Stomach (tissue), 9 donors: ENCODE results near the gene WIPI1. TPM values are rescaled to one million over a fixed set of nuclear protein-coding genes. Genes with fewer than 3 reads are reported as not detected.
"Not testable (repeated sequence)": the region's sequence is repeated elsewhere in the genome, so short reads cannot be mapped to it uniquely, and the experiment has no call there.

Experiments used
- DNase-seq, 2 donors: peaks; one replicate each; pipeline versions ENCODE4 v3.0.0 to v3.0.0-alpha.2; 2013 to 2019
- H3K27ac ChIP-seq, 5 donors: fragments of 200-600 bp in 4 of 5; sonication (generic) in 4 of 5; one replicate each; pipeline ENCODE4 v1.5.1; 2013 to 2019; ENCODE audit warnings: mild to moderate bottlenecking in 1 of 5, moderate library complexity in 1 of 5
- H3K27me3 ChIP-seq, 3 donors: fragments of 200-600 bp; sonication (generic); one replicate each; pipeline ENCODE4 v1.5.1; 2017 to 2019; ENCODE audit warnings: mixed run types in 1 of 3
- H3K36me3 ChIP-seq, 4 donors: fragments of 200-600 bp; sonication (generic); 1 replicate in 3 of 4; 2 replicates in 1 of 4; pipeline ENCODE4 v1.5.1; 2016 to 2019
- H3K4me1 ChIP-seq, 4 donors: fragments of 200-600 bp; sonication (generic); one replicate each; pipeline ENCODE4 v1.5.1; 2016 to 2019
- H3K4me3 ChIP-seq, 4 donors: fragments of 200-600 bp; sonication (generic) in 3 of 4; one replicate each; pipeline ENCODE4 v1.5.1; 2016 to 2019; ENCODE audit warnings: mild to moderate bottlenecking in 1 of 4
- H3K9me3 ChIP-seq, 4 donors: fragments of 200-600 bp; sonication (generic); one replicate each; pipeline ENCODE4 v1.5.1; 2016 to 2019
- CTCF ChIP-seq, 7 experiments: fragments of 450-650 bp in 4 of 7; fragments of 200-600 bp in 3 of 7; sonication (generic) in 3 of 7; IDR thresholded peaks; one replicate each; pipeline ENCODE4 v1.5.1; 2016 to 2019; ENCODE audit warnings: antibody characterized with exemption in 7 of 7, control low read depth in 2 of 7, mild to moderate bottlenecking in 1 of 7
- EP300 ChIP-seq: sonication (generic); formaldehyde crosslinking; IDR thresholded peaks from one replicate; pipeline ENCODE4 v1.6.1; 2017; ENCODE audit warnings: antibody characterized with exemption
- POLR2A ChIP-seq, 4 donors: fragments of 450-650 bp; IDR thresholded peaks; one replicate each; pipeline ENCODE4 v1.6.1; 2016; ENCODE audit warnings: antibody characterized with exemption in 4 of 4, control low read depth in 2 of 4, mild to moderate bottlenecking in 1 of 4, moderate library complexity in 1 of 4
- POLR2AphosphoS5 ChIP-seq, 3 donors: sonication (generic); formaldehyde crosslinking; IDR thresholded peaks; one replicate each; pipeline ENCODE4 v1.6.1; 2016; ENCODE audit warnings: antibody characterized with exemption in 3 of 3
- WGBS, 5 donors: extraction: QIAGEN DNeasy Blood & Tissue Kit in 3 of 5; methylation state at CpG; one replicate each; pipeline versions ENCODE4 v1.1.5 to v1.1.7; 2013 to 2018; 5-methylcytosine and 5-hydroxymethylcytosine counted together
- intact Hi-C: fragments of 100-400 bp; cut with DNase I; formaldehyde crosslinking; loops from one replicate; pipeline ENCODE4 v1.15.1; 2023; ENCODE audit warnings: low total_unique reads
- polyA plus RNA-seq, 3 donors: library from polyadenylated mRNA; stranded (reverse); fragments of 200-250 nt; gene quantifications; one replicate each; pipeline ENCODE4 v1.2.3, GENCODE V29; 2013
- total RNA-seq, 5 donors: library from RNA; depleted of rRNA; stranded (reverse); fragments of >200 nt; gene quantifications; one replicate each; pipeline versions ENCODE4 v1.1.0 to v1.2.3, GENCODE V29; 2014 to 2016
- donor health status: healthy with polysubstance abuse.
- donor health status: Bipolar disorder and iron deficiency.
- donor health status: healthy.

WIPI1 gene
- total and polyA plus RNA-seq, 8 donors: 8.2 to 99.1 (median 43.2) TPM

- no peak for TF ChIP-seq POLR2AphosphoS5 (IDR thresholded peaks at IDR 0.05)
- TF ChIP-seq CTCF (IDR thresholded peaks at IDR 0.05): no peak
- intact Hi-C loops: no loop called here
- H3K4me1 ChIP-seq: peaks cover 16 to 39% (median 27%) of the 10 kb centered on the region in 4 donors
- H3K27me3 ChIP-seq: no peaks in the 10 kb centered on the region
- WGBS, 5 donors: 88 to 93% (median 89%) methylated on average over 11 of the region's 11 CpGs
- no peak overlapping the region for H3K4me3 ChIP-seq
- DNase-seq: no peak
- no peaks in the 10 kb centered on the region for H3K36me3 ChIP-seq
- peak overlapping the region in 4 of 5 donors; percentile 88 to 93 (median 88) for H3K27ac ChIP-seq
- no peaks in the 10 kb centered on the region for H3K9me3 ChIP-seq
Observed at GRCh38 chr17:68379692-68380677, 77.3 kb downstream of the WIPI1 start.

- Histone ChIP-seq H3K9me3 (no peaks in the 10 kb centered on the region), H3K4me3 (no peak overlapping the region), H3K27ac (peak overlapping the region; percentile 78 to 93 (median 88)), H3K36me3 (no peaks in the 10 kb centered on the region), H3K4me1 (peaks cover 16 to 34% (median 25%) of the 10 kb centered on the region in 4 donors), H3K27me3 (no peaks in the 10 kb centered on the region)
- intact Hi-C loops: no loop called here
- WGBS, 5 donors: 70 to 81% (median 73%) methylated on average over 3 of the region's 3 CpGs
- DNase-seq: no peak
- TF ChIP-seq EP300 (no peak), POLR2AphosphoS5 (IDR thresholded peaks at IDR 0.05) (no peak), CTCF (IDR thresholded peaks at IDR 0.05) (no peak), POLR2A (IDR thresholded peaks at IDR 0.05) (no peak)
Observed at GRCh38 chr17:68379177-68379510, 78.2 kb downstream of the WIPI1 start.

GRCh38 chr17:68378268-68379176 is 78.8 kb downstream of the WIPI1 start:
- H3K27ac ChIP-seq: peak overlapping the region; percentile 88 to 93 (median 88)
- H3K4me1 ChIP-seq: peaks cover 16 to 28% (median 20%) of the 10 kb centered on the region in 4 donors
- H3K27me3 ChIP-seq: no peaks in the 10 kb centered on the region
- H3K36me3 ChIP-seq: no peaks in the 10 kb centered on the region
- TF ChIP-seq POLR2A (IDR thresholded peaks at IDR 0.05): no peak
- TF ChIP-seq EP300: peak; percentile 83
- peak; percentile 56 to 81 (median 66) for TF ChIP-seq POLR2AphosphoS5 (IDR thresholded peaks at IDR 0.05)
- TF ChIP-seq CTCF (IDR thresholded peaks at IDR 0.05): no peak
- H3K9me3 ChIP-seq: no peaks in the 10 kb centered on the region
- intact Hi-C loops: no loop called here
- WGBS, 5 donors: 19 to 42% (median 29%) methylated on average over 20 to 21 of the region's 21 CpGs
- peak; percentile 69 to 71 for DNase-seq
- H3K4me3 ChIP-seq: no peak overlapping the region

GRCh38 chr17:68377771-68378267 is 79.5 kb downstream of the WIPI1 start:
- H3K27ac ChIP-seq: peak overlapping the region; percentile 27 to 93 (median 88)
- H3K4me1 ChIP-seq: peaks cover 16 to 23% (median 20%) of the 10 kb centered on the region in 4 donors
- no peak for TF ChIP-seq POLR2A (IDR thresholded peaks at IDR 0.05)
- TF ChIP-seq CTCF (IDR thresholded peaks at IDR 0.05): no peak
- no peak for TF ChIP-seq POLR2AphosphoS5 (IDR thresholded peaks at IDR 0.05)
- TF ChIP-seq EP300: no peak
- no peaks in the 10 kb centered on the region for H3K36me3 ChIP-seq
- H3K9me3 ChIP-seq: no peaks in the 10 kb centered on the region
- no peak overlapping the region for H3K4me3 ChIP-seq
- H3K27me3 ChIP-seq: no peaks in the 10 kb centered on the region
- intact Hi-C loops: no loop called here
- no peak for DNase-seq
- 51 to 68% (median 59%) methylated on average over 8 of the region's 8 CpGs for WGBS, 5 donors

- intact Hi-C loops, H3K27me3 ChIP-seq, H3K4me3 ChIP-seq, H3K36me3 ChIP-seq, H3K9me3 ChIP-seq, H3K27ac ChIP-seq, DNase-seq: not testable (repeated sequence)
- H3K4me1 ChIP-seq: peaks cover 16 to 23% (median 20%) of the 10 kb centered on the region in 4 donors
- 73 to 100% (median 94%) methylated on average over 2 of the region's 2 CpGs for WGBS, 5 donors
Observed at GRCh38 chr17:68376178-68376577, 81.1 kb downstream of the WIPI1 start.
